GM12878 (cell line): Measurements from ENCODE around the gene ALPP. TPM values are rescaled to one million over a fixed set of nuclear protein-coding genes. Genes with fewer than 3 reads are reported as not detected.
"Not testable (repeated sequence)": the region's sequence is repeated elsewhere in the genome, so short reads cannot be mapped to it uniquely, and the experiment has no call there.

Experiments used
- ATAC-seq: fragments of 200-7000 bp; cut with Tn5 transposase; 3 replicates; pipeline ENCODE4 v1.9.1; 2020; ENCODE audit warnings: mild to moderate bottlenecking, moderate library complexity
- BruUV-seq: library from RNA; stranded (reverse); fragments of 400-500 nt; replicated peaks from 2 replicates; lab custom pipeline; 2021; lab: Mats Ljungman, UMichigan
- CTCF ChIA-PET: fragments of 300-600 bp; sonication (Branson Sonifier 250); formaldehyde crosslinking; extraction: SDS; loops from one replicate; lab custom pipeline; 2021; ENCODE audit warnings: inconsistent platforms; lab: Yijun Ruan, JAX
- POLR2A ChIA-PET: fragments of 350-600 bp; formaldehyde crosslinking; extraction: SDS; loops from one replicate; lab custom pipeline; 2021; ENCODE audit warnings: inconsistent platforms; lab: Charles Lee
- RAD21 ChIA-PET: fragments of 300-600 bp; sonication (Branson Sonifier 250); formaldehyde crosslinking; loops from one replicate; lab custom pipeline; 2023; ENCODE audit warnings: antibody characterized with exemption; ENCODE audit not compliant: unreplicated experiment; lab: Charles Lee
- SMC1A ChIA-PET: fragments of 300-600 bp; sonication (Branson Sonifier 250); formaldehyde crosslinking; loops from one replicate; lab custom pipeline; 2023; ENCODE audit not compliant: unreplicated experiment, uncharacterized antibody; lab: Charles Lee
- DNase-seq: peaks from one replicate; pipeline ENCODE4 v3.0.0-alpha.2; 2011; ENCODE audit warnings: low read depth, low spot score
- FAIRE-seq: peaks from 3 replicates; lab custom pipeline; 2011; peaks lifted over from hg19 to GRCh38; lab: Jason Lieb, UNC
- H2AFZ ChIP-seq: 2 replicates; pipeline ENCODE4 v1.6.0; 2011; ENCODE audit warnings: low read depth, low read length, control low read depth; ENCODE audit not compliant: control insufficient read depth
- H3K27ac ChIP-seq: 2 replicates; pipeline ENCODE4 v1.5.1; 2011; ENCODE audit warnings: control low read depth; ENCODE audit not compliant: control insufficient read depth, insufficient read depth
- H3K27me3 ChIP-seq, 2 experiments: replicated peaks in 1 of 2; 2 replicates each; pipeline versions ENCODE4 v1.6.0 to v1.6.1; 2011; ENCODE audit warnings: low read length in 1 of 2; ENCODE audit not compliant: control insufficient read depth in 2 of 2, insufficient read depth in 2 of 2
- H3K36me3 ChIP-seq, 2 experiments: 2 replicates each; pipeline ENCODE4 v1.5.1; 2011; ENCODE audit warnings: low read length in 1 of 2; ENCODE audit not compliant: control insufficient read depth in 2 of 2, insufficient read depth in 2 of 2
- H3K4me1 ChIP-seq: 2 replicates; pipeline ENCODE4 v1.6.1; 2011; ENCODE audit warnings: mild to moderate bottlenecking, low read length, moderate library complexity, mixed read lengths; ENCODE audit not compliant: control insufficient read depth, insufficient read depth
- H3K4me2 ChIP-seq: 2 replicates; pipeline ENCODE4 v1.6.0; 2011; ENCODE audit warnings: control low read depth; ENCODE audit not compliant: control insufficient read depth, insufficient read depth
- H3K4me3 ChIP-seq: fragments of 200-600 bp; sonication (generic); 2 replicates; pipeline ENCODE4 v1.5.1; 2016
- H3K79me2 ChIP-seq: 2 replicates; pipeline ENCODE4 v1.6.0; 2011; ENCODE audit warnings: low read length; ENCODE audit not compliant: control insufficient read depth, insufficient read depth
- H3K9ac ChIP-seq: 2 replicates; pipeline ENCODE4 v1.8.0; 2011; ENCODE audit warnings: low read length, control low read depth, mixed read lengths; ENCODE audit not compliant: control insufficient read depth, insufficient read depth
- H3K9me3 ChIP-seq: replicated peaks from 3 replicates; pipeline ENCODE4 v1.5.1; 2011; ENCODE audit warnings: mild to moderate bottlenecking, low read length; ENCODE audit not compliant: control insufficient read depth, insufficient read depth
- H4K20me1 ChIP-seq: 2 replicates; pipeline ENCODE4 v1.6.0; 2011; ENCODE audit not compliant: control insufficient read depth, insufficient read depth
- EED ChIP-seq: sonication (generic); IDR thresholded peaks from 2 replicates; pipeline ENCODE4 v1.6.1; 2016; ENCODE audit warnings: antibody characterized with exemption, low read depth
- RFX5 ChIP-seq: IDR thresholded peaks from 2 replicates; pipeline ENCODE4 v1.6.1; 2011; ENCODE audit warnings: low read depth, low read length, improper control_type of control experiment
- WGBS: methylation state at CpG from one replicate; pipeline ENCODE4 v1.1.6; 2016; ENCODE audit warnings: low lambda C conversion rate; ENCODE audit not compliant: insufficient replicate concordance, insufficient coverage; ENCODE audit errors: missing lambda C conversion rate; 5-methylcytosine and 5-hydroxymethylcytosine counted together
- in situ Hi-C: fragments of 300-500 bp; cut with MboI; formaldehyde crosslinking; loops from 9 replicates; pipeline ENCODE4 v1.14.3; 2018; ENCODE audit warnings: mixed read lengths
- intact Hi-C: fragments of 100-400 bp; cut with micrococcal nuclease; formaldehyde crosslinking; loops from one replicate; pipeline ENCODE4 v1.14.2; 2022; ENCODE audit not compliant: unreplicated experiment
- polyA plus RNA-seq, 11 experiments: library from polyadenylated mRNA; depleted of rRNA in 4 of 11; unstranded in 6 of 11; stranded (reverse) in 5 of 11; fragments of >200 nt; fragmentation: Nextera tagmentation in 4 of 11; fragmentation: Illumina TruSeq in 1 of 11; extraction: Ambion mirVana in 4 of 11; extraction: Trizol in 1 of 11; gene quantifications; 1 replicate in 1 of 11; 2 replicates in 10 of 11; pipeline versions ENCODE4 v1.2.1 to v1.2.3, GENCODE V29; 2011 to 2016; ENCODE audit warnings: inconsistent platforms in 2 of 11, missing spikeins in 2 of 11, low read depth in 1 of 11
- total RNA-seq, 4 experiments: library from RNA; depleted of rRNA in 3 of 4; stranded (reverse); fragments of >200 nt in 3 of 4; fragmentation: Illumina TruSeq in 1 of 4; extraction: Trizol in 1 of 4; gene quantifications; 2 replicates each; pipeline versions ENCODE4 v1.2.1 to v1.2.3, GENCODE V29; 2013 to 2021

The ALPP gene
- total and polyA plus RNA-seq, 10 of the 15 experiments (the other 5 are each of a cell fraction or from before 2014, with no cell fraction given), result 0.21 TPM; not detected in 9

DNA sequence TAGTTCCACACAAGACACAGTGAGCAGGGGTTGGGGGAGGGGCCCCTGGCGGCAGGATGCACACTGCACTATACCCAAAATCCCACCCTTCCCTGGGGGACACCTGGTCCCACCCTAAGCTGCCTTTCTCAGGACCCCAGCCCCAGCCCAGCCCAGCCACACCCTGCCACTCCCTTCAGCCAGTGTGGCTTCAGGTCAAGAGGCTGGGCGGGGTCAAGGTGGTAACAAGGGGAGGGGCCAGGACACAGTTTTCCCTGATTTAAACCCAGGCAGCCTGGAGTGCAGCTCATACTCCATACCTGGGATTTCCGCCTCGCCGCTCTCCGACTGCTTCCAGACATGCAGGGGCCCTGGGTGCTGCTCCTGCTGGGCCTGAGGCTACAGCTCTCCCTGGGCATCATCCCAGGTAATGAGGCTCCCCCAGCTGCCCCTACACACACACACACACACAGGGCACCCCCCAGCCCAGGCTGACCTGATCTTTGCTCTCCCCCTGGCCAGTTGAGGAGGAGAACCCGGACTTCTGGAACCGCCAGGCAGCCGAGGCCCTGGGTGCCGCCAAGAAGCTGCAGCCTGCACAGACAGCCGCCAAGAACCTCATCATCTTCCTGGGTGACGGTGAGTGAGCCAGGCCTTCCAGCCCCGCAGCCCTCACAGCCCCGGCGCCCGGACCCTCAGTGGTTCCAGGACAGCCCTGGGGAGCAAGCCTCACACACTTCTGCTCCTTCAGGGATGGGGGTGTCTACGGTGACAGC, 28.2 kb downstream of the ALPP start, which contains the start of gene ALPG:
Gene ALPG, plus strand, starts transcription at position 289 of the 755 bp plus-strand sequence. Its CDS starts 51 bp downstream, at position 340.
- POLR2A ChIA-PET, result no interaction called here
- CTCF ChIA-PET, result no interaction called here
- TF ChIP-seq RFX5, result no peak
- TF ChIP-seq EED, result no peak
- no peaks in the 10 kb centered on the region for H4K20me1 ChIP-seq
- no peak within 1 kb of the TSS for H3K4me3 ChIP-seq
- H3K9me3 ChIP-seq, result no peaks in the 10 kb centered on the region
- H3K36me3 ChIP-seq, result no peaks in the 10 kb centered on the region
- intact Hi-C loops, result no loop called here
- no peak within 1 kb of the TSS for H2AFZ ChIP-seq
- no peaks in the 10 kb centered on the region for H3K4me1 ChIP-seq
- H3K9ac ChIP-seq, result no peak within 1 kb of the TSS
- SMC1A ChIA-PET, result no interaction called here
- RAD21 ChIA-PET, result no interaction called here
- 65% methylated on average over 16 of the region's 17 CpGs for WGBS
- H3K27ac ChIP-seq, result no peak within 1 kb of the TSS
- H3K79me2 ChIP-seq, result no peaks in the 10 kb centered on the region
- no peak for ATAC-seq
- in situ Hi-C loops, result no loop called here
- no peak for FAIRE-seq
- no TSS peak for BruUV-seq
- no peak for DNase-seq
- H3K4me2 ChIP-seq, result no peak within 1 kb of the TSS
- no peaks in the 10 kb centered on the region for H3K27me3 ChIP-seq

DNA sequence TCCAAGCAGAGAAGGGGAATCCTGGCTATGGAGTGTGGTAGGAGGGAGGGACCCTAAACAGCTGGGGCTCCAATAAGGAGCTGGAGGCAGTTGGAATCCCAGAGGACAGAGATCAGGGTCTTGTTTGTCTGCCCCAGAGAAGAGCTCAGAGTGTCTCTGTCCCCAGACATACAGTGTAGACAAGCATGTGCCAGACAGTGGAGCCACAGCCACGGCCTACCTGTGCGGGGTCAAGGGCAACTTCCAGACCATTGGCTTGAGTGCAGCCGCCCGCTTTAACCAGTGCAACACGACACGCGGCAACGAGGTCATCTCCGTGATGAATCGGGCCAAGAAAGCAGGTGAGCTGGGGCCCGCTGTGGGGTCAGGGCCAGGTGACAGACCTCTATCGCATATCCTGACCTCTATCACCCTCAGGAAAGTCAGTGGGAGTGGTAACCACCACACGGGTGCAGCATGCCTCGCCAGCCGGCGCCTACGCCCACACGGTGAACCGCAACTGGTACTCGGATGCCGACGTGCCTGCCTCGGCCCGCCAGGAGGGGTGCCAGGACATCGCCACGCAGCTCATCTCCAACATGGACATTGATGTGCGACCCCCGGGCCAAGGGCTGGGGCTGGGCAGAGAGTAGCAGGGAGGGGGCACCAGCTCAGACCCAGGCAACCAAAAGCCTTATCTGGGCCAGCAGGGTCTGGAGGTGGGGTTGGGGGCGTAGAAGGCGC, 29.0 kb downstream of the ALPP start:
- H3K9ac ChIP-seq, FAIRE-seq, H2AFZ ChIP-seq, POLR2A ChIA-PET, H3K4me1 ChIP-seq, in situ Hi-C loops, CTCF ChIA-PET, H3K4me3 ChIP-seq, RAD21 ChIA-PET, DNase-seq, intact Hi-C loops, H3K9me3 ChIP-seq, SMC1A ChIA-PET, H3K36me3 ChIP-seq, ATAC-seq, BruUV-seq, H3K79me2 ChIP-seq, H3K27me3 ChIP-seq, H4K20me1 ChIP-seq, H3K4me2 ChIP-seq, H3K27ac ChIP-seq: not testable (repeated sequence)
- 64% methylated on average over 27 of the region's 30 CpGs for WGBS

GRCh38 chr2:232408269-232408668, 29.7 kb downstream of the ALPP start:
- H3K9ac ChIP-seq, BruUV-seq, H3K36me3 ChIP-seq, H2AFZ ChIP-seq, H3K4me2 ChIP-seq, ATAC-seq, H3K27ac ChIP-seq, DNase-seq, H3K4me1 ChIP-seq, H4K20me1 ChIP-seq, in situ Hi-C loops, H3K79me2 ChIP-seq, POLR2A ChIA-PET, SMC1A ChIA-PET, H3K27me3 ChIP-seq, RAD21 ChIA-PET, intact Hi-C loops, H3K4me3 ChIP-seq, H3K9me3 ChIP-seq, CTCF ChIA-PET, FAIRE-seq: not testable (repeated sequence)
- 39% methylated on average over 4 of the region's 10 CpGs for WGBS
